SU-DHL-6 (cell line): ENCODE results near the gene RASGRF1.

Source experiments
- H2AFZ ChIP-seq: fragments of 200-600 bp; sonication (generic); 2 replicates; pipeline ENCODE4 v1.6.1; 2014; ENCODE audit warnings: low read depth, mild to moderate bottlenecking, moderate library complexity, mixed read lengths, antibody characterized with exemption, low read length; ENCODE audit not compliant: severe bottlenecking
- H3F3A ChIP-seq: fragments of 200-600 bp; shearing (Covaris generic); 2 replicates; pipeline ENCODE4 v1.6.0; 2016; ENCODE audit warnings: antibody characterized with exemption, mild to moderate bottlenecking; ENCODE audit not compliant: insufficient read depth
- H3K27ac ChIP-seq: fragments of 200-600 bp; sonication (generic); 2 replicates; pipeline ENCODE4 v1.5.1; 2016; ENCODE audit warnings: low read depth, mild to moderate bottlenecking, low read length, moderate library complexity, mixed read lengths
- H3K27me3 ChIP-seq: fragments of 200-600 bp; sonication (generic), shearing (Covaris generic); 2 replicates; pipeline ENCODE4 v1.6.0; 2014; ENCODE audit warnings: mild to moderate bottlenecking, low read length
- H3K36me3 ChIP-seq: fragments of 200-600 bp; sonication (generic); 2 replicates; pipeline ENCODE4 v1.6.1; 2014; ENCODE audit warnings: mild to moderate bottlenecking, low read length, mixed read lengths
- H3K4me2 ChIP-seq: fragments of 300-600, 200-600 bp; shearing (Covaris generic), sonication (generic); 2 replicates; pipeline ENCODE4 v1.6.0; 2014; ENCODE audit warnings: low read length, low read depth, mild to moderate bottlenecking; ENCODE audit not compliant: poor library complexity, severe bottlenecking
- H3K4me3 ChIP-seq: fragments of 200-600 bp; sonication (generic); 2 replicates; pipeline ENCODE4 v1.5.1; 2014; ENCODE audit warnings: antibody characterized with exemption, low read length, mild to moderate bottlenecking, mixed read lengths; ENCODE audit not compliant: insufficient read depth, poor library complexity, severe bottlenecking
- H3K79me2 ChIP-seq: fragments of 200-600 bp; sonication (generic); 2 replicates; pipeline ENCODE4 v1.6.1; 2014; ENCODE audit warnings: mild to moderate bottlenecking, low read length, moderate library complexity; ENCODE audit not compliant: insufficient read depth
- H3K9ac ChIP-seq: fragments of 200-600 bp; sonication (generic); 2 replicates; pipeline ENCODE4 v1.7.0; 2014; ENCODE audit warnings: mild to moderate bottlenecking, low read length
- H3K9me2 ChIP-seq: fragments of 200-600 bp; sonication (generic); replicated peaks from 2 replicates; pipeline ENCODE4 v1.6.1; 2014; ENCODE audit warnings: low read length; ENCODE audit not compliant: insufficient read depth
- H3K9me3 ChIP-seq: fragments of 200-600 bp; sonication (generic); 2 replicates; pipeline ENCODE4 v1.6.1; 2014; ENCODE audit warnings: low read length, mixed read lengths; ENCODE audit not compliant: insufficient read depth
- H4K20me1 ChIP-seq: fragments of 200-600 bp; sonication (generic); 2 replicates; pipeline ENCODE4 v1.6.1; 2014; ENCODE audit warnings: low read depth, mild to moderate bottlenecking, antibody characterized with exemption, low read length, moderate library complexity, mixed read lengths
- CTCF ChIP-seq: fragments of 200-600 bp; sonication (generic); IDR thresholded peaks from one replicate; pipeline ENCODE4 v1.5.1; 2017; ENCODE audit warnings: antibody characterized with exemption, mild to moderate bottlenecking, low read length, moderate library complexity; ENCODE audit not compliant: insufficient read depth, poor library complexity, severe bottlenecking
- EZH2phosphoT487 ChIP-seq: fragments of 200-600 bp; sonication (generic), shearing (Covaris generic); conservative IDR thresholded peaks from 2 replicates; pipeline ENCODE4 v1.6.1; 2018; ENCODE audit warnings: mild to moderate bottlenecking, antibody characterized with exemption, low read length, moderate library complexity, mixed read lengths

Gene RASGRF1

GRCh38 chr15:78984041-78984440, 106.5 kb downstream of the RASGRF1 start:
- Histone ChIP-seq H3K36me3 (no peaks in the 10 kb centered on the region), H3K4me3 (no peak overlapping the region), H3K9me2 (no peaks in the 10 kb centered on the region), H3K27ac (no peak overlapping the region), H3K79me2 (no peaks in the 10 kb centered on the region), H3K9me3 (no peaks in the 10 kb centered on the region), H2AFZ (no peak overlapping the region), H3K9ac (no peak overlapping the region), H3K27me3 (no peaks in the 10 kb centered on the region), H3F3A (no peaks in the 10 kb centered on the region), H4K20me1 (no peaks in the 10 kb centered on the region), H3K4me2 (no peak overlapping the region)
- TF ChIP-seq EZH2phosphoT487 (no peak), CTCF (no peak)

GRCh38 chr15:78983146-78983918, 107.2 kb downstream of the RASGRF1 start:
- H3K9ac ChIP-seq = no peak overlapping the region
- H3K36me3 ChIP-seq = no peaks in the 10 kb centered on the region
- no peak overlapping the region for H3K4me3 ChIP-seq
- no peaks in the 10 kb centered on the region for H3K9me3 ChIP-seq
- H3K9me2 ChIP-seq = no peaks in the 10 kb centered on the region
- no peak overlapping the region for H3K27ac ChIP-seq
- no peaks in the 10 kb centered on the region for H3F3A ChIP-seq
- no peaks in the 10 kb centered on the region for H3K79me2 ChIP-seq
- no peak overlapping the region for H3K4me2 ChIP-seq
- no peak overlapping the region for H2AFZ ChIP-seq
- TF ChIP-seq EZH2phosphoT487 (no peak), CTCF (no peak)
- no peaks in the 10 kb centered on the region for H3K27me3 ChIP-seq
- no peaks in the 10 kb centered on the region for H4K20me1 ChIP-seq

GRCh38 chr15:78982736-78983135, 107.8 kb downstream of the RASGRF1 start:
- H3K27me3 ChIP-seq = no peaks in the 10 kb centered on the region
- H3K4me3 ChIP-seq = no peak overlapping the region
- H3K9me3 ChIP-seq = no peaks in the 10 kb centered on the region

More at GRCh38 chr15:78982736-78983135, 107.8 kb downstream of the RASGRF1 start:
- no peak overlapping the region for H3K9ac ChIP-seq
- no peaks in the 10 kb centered on the region for H3K36me3 ChIP-seq
- H3K9me2 ChIP-seq = no peaks in the 10 kb centered on the region
- no peak for TF ChIP-seq CTCF
- no peak for TF ChIP-seq EZH2phosphoT487
- H3F3A ChIP-seq = no peaks in the 10 kb centered on the region
- H3K4me2 ChIP-seq = no peak overlapping the region
- no peaks in the 10 kb centered on the region for H3K79me2 ChIP-seq
- H3K27ac ChIP-seq = no peak overlapping the region
- H2AFZ ChIP-seq = no peak overlapping the region
- H4K20me1 ChIP-seq = no peaks in the 10 kb centered on the region
